Activated gamma-delta T cell treated with anti-CD3 and anti-CD28 coated beads, Interleukin-2, amount 50 U/mL, for 16 hours (primary cell): ENCODE results near the gene GPD2.
"Not testable (repeated sequence)": the region's sequence is repeated elsewhere in the genome, so short reads cannot be mapped to it uniquely, and the experiment has no call there.

Experiments used
- DNase-seq: peaks from one replicate; pipeline ENCODE4 v3.0.0-alpha.2; 2020; ENCODE audit warnings: low read depth

Gene GPD2

GRCh38 chr2:156590085-156590739, 154.0 kb downstream of the GPD2 start:
- DNase-seq = no peak

- DNase-seq = no peak
These were observed 156.8 kb downstream of the GPD2 start for GRCh38 chr2:156592809-156593593.

GRCh38 chr2:156593594-156593921, 157.4 kb downstream of the GPD2 start:
- DNase-seq = no peak

- no peak for DNase-seq
These were observed 162.4 kb downstream of the GPD2 start for GRCh38 chr2:156598563-156598962.

- DNase-seq = no peak
These were observed 164.0 kb downstream of the GPD2 start for GRCh38 chr2:156600196-156600595.

- DNase-seq = no peak
These were observed 165.8 kb downstream of the GPD2 start for GRCh38 chr2:156601855-156602551.

GRCh38 chr2:156602552-156602933, 166.4 kb downstream of the GPD2 start:
- no peak for DNase-seq

GRCh38 chr2:156615836-156616322, 179.7 kb downstream of the GPD2 start:
- no peak for DNase-seq

GRCh38 chr2:156618071-156618470, 181.9 kb downstream of the GPD2 start:
- DNase-seq = not testable (repeated sequence)

GRCh38 chr2:156619021-156619539, 182.9 kb downstream of the GPD2 start:
- DNase-seq = no peak

- no peak for DNase-seq
These were observed 186.3 kb downstream of the GPD2 start for GRCh38 chr2:156622491-156622890.

GRCh38 chr2:156625360-156626170, 189.4 kb downstream of the GPD2 start:
- no peak for DNase-seq

- DNase-seq = no peak
These were observed 190.8 kb downstream of the GPD2 start for GRCh38 chr2:156626931-156627330.

- no peak for DNase-seq
These were observed 194.6 kb downstream of the GPD2 start for GRCh38 chr2:156630579-156631337.

GRCh38 chr2:156635646-156636045, 199.5 kb downstream of the GPD2 start:
- DNase-seq = no peak
